ENCODE data around the gene RASSF5. TPM values are rescaled to one million over a fixed set of nuclear protein-coding genes. Genes with fewer than 3 reads are reported as not detected.

RASSF5 gene
- total RNA-seq, 2 experiments from 2014 or later, result 153 to 156 TPM

DNA sequence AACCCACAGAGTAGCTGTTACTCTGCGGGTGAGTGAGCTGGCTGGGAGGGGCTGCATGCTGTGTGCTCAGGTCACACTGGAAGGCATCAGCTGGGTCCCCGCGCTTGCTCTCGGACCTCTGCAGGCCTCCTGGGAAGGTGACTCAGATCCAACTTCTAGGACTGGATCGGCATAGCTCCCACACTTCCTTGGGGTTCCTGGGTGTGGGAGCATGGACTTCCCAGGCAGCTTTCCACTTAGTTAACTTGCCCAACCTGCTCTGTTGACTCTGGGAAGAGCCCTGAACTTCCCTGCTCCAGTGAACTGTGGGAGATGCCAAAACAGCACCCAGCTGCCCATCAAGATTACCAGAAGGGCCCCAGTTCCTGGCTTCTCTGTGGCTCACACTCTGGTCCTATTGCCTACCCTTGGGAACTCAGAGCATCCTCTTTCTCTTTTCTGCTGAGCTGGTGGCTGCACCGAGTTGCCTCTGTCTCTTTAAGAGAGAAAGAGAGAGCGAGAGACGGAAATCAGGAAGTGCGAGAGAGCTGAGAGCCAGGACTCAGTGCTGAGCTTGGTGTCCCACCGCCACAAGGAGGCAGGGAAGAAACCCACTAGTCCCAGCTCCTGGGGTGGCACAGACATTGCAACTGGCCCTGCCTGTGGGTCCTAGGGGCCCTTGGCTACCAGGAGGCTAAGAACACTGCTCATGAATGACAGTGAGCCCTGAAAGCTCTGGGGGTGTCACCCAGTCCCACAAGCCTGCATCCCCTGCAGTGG lies 37.2 kb upstream of the RASSF5 start, which contains the start of gene IKBKE:
TSS of gene IKBKE (plus strand) at position 544 of the 759 bp plus-strand sequence. CDS start 2,752 bp downstream, outside the sequence.
- intact Hi-C loops (cut with DNase I, micrococcal nuclease), result loop anchor here in 1 of 2 experiments (10.0 kb wide), 2 partner anchors 445 to 515 kb away; no protein-coding TSS in a partner anchor
- H3K4me3 Mint-ChIP-seq, result peak within 1 kb of the TSS; percentile 88
- CTCF ChIA-PET, result interaction anchor here (0.9 to 3.2 kb wide), 9 partner anchors 9 to 878 kb away, joined by 3 to 21 read pairs (median 3); partner anchors contain the start of genes DYRK3 and EIF2D
- Histone ChIP-seq H3K4me3 (ENCODE audit: low read length) (peak within 1 kb of the TSS; percentile 99), H3K36me3 (ENCODE audit: insufficient read depth, low read length) (peaks cover 23% of the 10 kb centered on the region), H3K4me1 (ENCODE audit: insufficient read depth, low read length) (peaks cover 86% of the 10 kb centered on the region), H3K9me3 (ENCODE audit: control insufficient read depth in 1 of 2, insufficient read depth in 1 of 2, low read length in 2 of 2) (no peaks in the 10 kb centered on the region), H3K27me3 (ENCODE audit: control insufficient read depth in 1 of 2, insufficient read depth in 2 of 2, low read length in 2 of 2) (no peaks in the 10 kb centered on the region), H3K27ac (ENCODE audit: low read depth in 1 of 2, low read length in 2 of 2) (peak within 1 kb of the TSS; percentile 55 to 61)
- POLR2A ChIA-PET, result interaction anchor here (0.7 to 3.5 kb wide), 20 partner anchors 8 to 583 kb away, joined by 3 to 21 read pairs (median 4); partner anchors contain the start of genes DYRK3, EIF2D, FCMR and PFKFB2
- peaks cover 48% of the 10 kb centered on the region for H3K36me3 Mint-ChIP-seq (ENCODE audit: low read depth)
- no peaks in the 10 kb centered on the region for H3K27me3 Mint-ChIP-seq
- no peaks in the 10 kb centered on the region for H3K9me3 Mint-ChIP-seq
- peak within 1 kb of the TSS; percentile 79 for H3K27ac Mint-ChIP-seq
- peak; percentile 67 for ATAC-seq (ENCODE audit: poor library complexity)
- peaks cover 76% of the 10 kb centered on the region for H3K4me1 Mint-ChIP-seq (ENCODE audit: low read depth)
- peak; percentile 24 to 77 (median 40) for DNase-seq
- TF ChIP-seq, protein P1, sequence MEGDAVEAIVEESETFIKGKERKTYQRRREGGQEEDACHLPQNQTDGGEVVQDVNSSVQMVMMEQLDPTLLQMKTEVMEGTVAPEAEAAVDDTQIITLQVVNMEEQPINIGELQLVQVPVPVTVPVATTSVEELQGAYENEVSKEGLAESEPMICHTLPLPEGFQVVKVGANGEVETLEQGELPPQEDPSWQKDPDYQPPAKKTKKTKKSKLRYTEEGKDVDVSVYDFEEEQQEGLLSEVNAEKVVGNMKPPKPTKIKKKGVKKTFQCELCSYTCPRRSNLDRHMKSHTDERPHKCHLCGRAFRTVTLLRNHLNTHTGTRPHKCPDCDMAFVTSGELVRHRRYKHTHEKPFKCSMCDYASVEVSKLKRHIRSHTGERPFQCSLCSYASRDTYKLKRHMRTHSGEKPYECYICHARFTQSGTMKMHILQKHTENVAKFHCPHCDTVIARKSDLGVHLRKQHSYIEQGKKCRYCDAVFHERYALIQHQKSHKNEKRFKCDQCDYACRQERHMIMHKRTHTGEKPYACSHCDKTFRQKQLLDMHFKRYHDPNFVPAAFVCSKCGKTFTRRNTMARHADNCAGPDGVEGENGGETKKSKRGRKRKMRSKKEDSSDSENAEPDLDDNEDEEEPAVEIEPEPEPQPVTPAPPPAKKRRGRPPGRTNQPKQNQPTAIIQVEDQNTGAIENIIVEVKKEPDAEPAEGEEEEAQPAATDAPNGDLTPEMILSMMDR (IDR thresholded peaks at IDR 0.05), result no peak

DNA sequence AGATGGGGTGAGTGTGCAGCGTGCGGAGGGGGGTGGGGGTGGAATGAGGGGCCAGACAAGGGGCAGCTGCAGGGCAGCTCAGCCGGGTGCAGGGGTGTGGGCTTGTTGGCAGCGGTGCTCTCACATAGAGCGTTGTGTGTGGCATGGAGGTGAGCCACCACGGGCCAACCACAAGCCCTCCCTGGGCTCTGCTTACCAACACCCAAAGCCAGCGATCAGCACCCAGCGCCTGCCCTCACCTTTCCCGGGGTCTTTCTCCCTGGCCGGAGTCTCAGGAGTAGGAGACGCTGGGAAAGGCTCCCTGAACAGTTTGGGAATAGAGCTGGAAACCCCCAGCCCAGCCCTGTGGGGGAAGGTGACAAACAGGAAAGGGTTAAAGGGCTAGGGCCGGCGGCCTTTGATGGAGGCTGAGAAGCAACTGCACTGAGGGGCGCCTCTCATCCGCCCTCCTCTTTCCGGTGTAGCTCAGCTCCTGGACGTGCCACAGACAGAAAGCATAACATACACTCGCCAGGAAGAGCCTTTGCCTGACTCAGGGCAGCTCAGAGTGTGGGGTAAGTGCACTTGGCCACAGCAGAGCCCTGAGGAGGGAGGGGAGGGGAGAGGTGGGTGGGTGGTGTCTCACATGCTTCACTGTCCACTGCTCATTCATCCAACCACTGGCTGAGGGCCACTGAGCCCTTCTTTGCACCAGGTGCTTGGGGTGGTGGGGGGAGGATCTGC lies 36.5 kb upstream of the RASSF5 start:
- peak in 12 of 14 experiments; percentile 28 to 74 (median 54) for DNase-seq
- Mint-ChIP-seq H3K9me3 (no peaks in the 10 kb centered on the region), H3K36me3 (ENCODE audit: low read depth) (peaks cover 56% of the 10 kb centered on the region), H3K27me3 (no peaks in the 10 kb centered on the region), H3K4me3 (peak overlapping the region; percentile 88), H3K27ac (peak overlapping the region; percentile 79), H3K4me1 (ENCODE audit: low read depth) (peaks cover 74% of the 10 kb centered on the region)
- H3K27ac ChIP-seq (ENCODE audit: low read depth in 1 of 2, low read length in 2 of 2), result peak overlapping the region; percentile 55 to 61
- TF ChIP-seq, protein P1 (IDR thresholded peaks at IDR 0.05), result no peak
- H3K4me1 ChIP-seq (ENCODE audit: insufficient read depth, low read length), result peaks cover 83% of the 10 kb centered on the region
- intact Hi-C loops (cut with DNase I, micrococcal nuclease), result loop anchor here in 1 of 2 experiments (10.0 kb wide), 2 partner anchors 444 to 514 kb away; no protein-coding TSS in a partner anchor
- ATAC-seq (ENCODE audit: poor library complexity), result peak; percentile 57
- no peaks in the 10 kb centered on the region for H3K9me3 ChIP-seq (ENCODE audit: control insufficient read depth in 1 of 2, insufficient read depth in 1 of 2, low read length in 2 of 2)
- POLR2A ChIA-PET, result interaction anchor here (0.7 to 3.5 kb wide), 21 partner anchors 9 to 582 kb away, joined by 3 to 21 read pairs (median 4); partner anchors contain the start of genes DYRK3, EIF2D, FCMR and PFKFB2
- no peaks in the 10 kb centered on the region for H3K27me3 ChIP-seq (ENCODE audit: control insufficient read depth in 1 of 2, insufficient read depth in 2 of 2, low read length in 2 of 2)
- peaks cover 30% of the 10 kb centered on the region for H3K36me3 ChIP-seq (ENCODE audit: insufficient read depth, low read length)
- CTCF ChIA-PET, result interaction anchor here (0.9 to 3.2 kb wide), 10 partner anchors 9 to 879 kb away, joined by 3 to 21 read pairs (median 4); partner anchors contain the start of genes DYRK3 and EIF2D
- H3K4me3 ChIP-seq (ENCODE audit: low read length), result peak overlapping the region; percentile 99

DNA sequence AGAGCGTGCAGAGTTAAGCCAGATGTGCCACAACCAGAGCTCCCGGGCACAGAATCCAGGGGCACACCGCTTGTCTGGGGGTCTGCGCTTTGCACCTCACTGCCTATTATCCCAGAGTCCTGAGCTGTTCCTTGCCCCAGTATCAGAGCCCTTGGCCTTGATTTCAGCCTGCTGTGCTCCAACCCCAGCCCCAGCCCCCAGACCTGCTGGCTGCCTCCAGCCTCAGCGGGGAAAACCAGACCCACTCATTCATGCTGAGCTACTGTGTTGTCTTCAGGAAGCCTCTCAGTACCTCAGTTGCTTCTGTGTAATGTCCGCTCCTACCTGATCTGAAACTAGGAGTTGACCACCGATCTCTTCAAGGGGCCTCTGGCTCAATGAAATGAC lies 35.9 kb upstream of the RASSF5 start:
- H3K9me3 Mint-ChIP-seq, result no peaks in the 10 kb centered on the region
- ChIA-PET CTCF (interaction anchor here (1.1 to 3.2 kb wide), 6 partner anchors 8 to 440 kb away, joined by 3 to 21 read pairs (median 6); partner anchors contain the start of gene EIF2D), POLR2A (interaction anchor here (0.8 to 3.5 kb wide), 11 partner anchors 8 to 192 kb away, joined by 3 to 21 read pairs (median 7); partner anchors contain the start of gene RASSF5)
- H3K27ac ChIP-seq (ENCODE audit: low read depth in 1 of 2, low read length in 2 of 2), result peak overlapping the region; percentile 55 to 61
- peak overlapping the region; percentile 79 for H3K27ac Mint-ChIP-seq
- H3K36me3 ChIP-seq (ENCODE audit: insufficient read depth, low read length), result peaks cover 35% of the 10 kb centered on the region
- H3K9me3 ChIP-seq (ENCODE audit: control insufficient read depth in 1 of 2, insufficient read depth in 1 of 2, low read length in 2 of 2), result no peaks in the 10 kb centered on the region
- TF ChIP-seq, protein P1 (IDR thresholded peaks at IDR 0.05), result no peak
- H3K4me3 ChIP-seq (ENCODE audit: low read length), result peak overlapping the region; percentile 99
- intact Hi-C loops (cut with DNase I, micrococcal nuclease), result loop anchor here in 1 of 2 experiments (10.0 kb wide), 2 partner anchors 443 to 513 kb away; no protein-coding TSS in a partner anchor
- H3K36me3 Mint-ChIP-seq (ENCODE audit: low read depth), result peaks cover 61% of the 10 kb centered on the region
- no peaks in the 10 kb centered on the region for H3K27me3 Mint-ChIP-seq
- H3K4me1 ChIP-seq (ENCODE audit: insufficient read depth, low read length), result peaks cover 78% of the 10 kb centered on the region
- DNase-seq (peak in 1 of 14 experiments; percentile 37), ATAC-seq (ENCODE audit: poor library complexity) (no peak)
- H3K4me3 Mint-ChIP-seq, result peak overlapping the region; percentile 88
- no peaks in the 10 kb centered on the region for H3K27me3 ChIP-seq (ENCODE audit: control insufficient read depth in 1 of 2, insufficient read depth in 2 of 2, low read length in 2 of 2)
- peaks cover 69% of the 10 kb centered on the region for H3K4me1 Mint-ChIP-seq (ENCODE audit: low read depth)

Data from CD4-positive, alpha-beta T cell (primary cell).